ENCODE results near the gene GARNL3. TPM values are rescaled to one million over a fixed set of nuclear protein-coding genes. Genes with fewer than 3 reads are reported as not detected.
A peak's percentile ranks its signal among the peaks of the same experiment; 100 is the strongest.

Gene GARNL3
- total RNA-seq, 1 donor from 2014 or later: 22.9 TPM

- DNase-seq: no peak
- TF ChIP-seq CTCF (IDR thresholded peaks at IDR 0.05; ENCODE audit: borderline replicate concordance): no peak
- intact Hi-C loops (cut with micrococcal nuclease): loop anchor here (10.0 kb wide), 1 partner anchor 81 kb away; no protein-coding TSS in a partner anchor
- no peaks in the 10 kb centered on the region for H3K9me3 ChIP-seq (replicated peaks)
- peaks cover 3% of the 10 kb centered on the region for H3K36me3 ChIP-seq
- peak overlapping the region; percentile 89 for H3K4me3 ChIP-seq
- no peaks in the 10 kb centered on the region for H3K27me3 ChIP-seq (ENCODE audit: low read depth)
- peaks cover 23% of the 10 kb centered on the region for H3K4me1 ChIP-seq
- peak overlapping the region; percentile 89 for H3K27ac ChIP-seq (replicated peaks)
These were observed 40.8 kb upstream of the GARNL3 start for GRCh38 chr9:127223810-127224177.

GRCh38 chr9:127224178-127224882 lies 40.2 kb upstream of the GARNL3 start:
- no peaks in the 10 kb centered on the region for H3K27me3 ChIP-seq (ENCODE audit: low read depth)
- peak overlapping the region; percentile 89 for H3K4me3 ChIP-seq
- H3K36me3 ChIP-seq: no peaks in the 10 kb centered on the region
- peak; percentile 40 for TF ChIP-seq CTCF (IDR thresholded peaks at IDR 0.05; ENCODE audit: borderline replicate concordance)
- intact Hi-C loops (cut with micrococcal nuclease): loop anchor here (10.0 kb wide), 1 partner anchor 80 kb away; no protein-coding TSS in a partner anchor
- DNase-seq: peak; percentile 91
- peaks cover 23% of the 10 kb centered on the region for H3K4me1 ChIP-seq
- H3K9me3 ChIP-seq (replicated peaks): no peaks in the 10 kb centered on the region
- H3K27ac ChIP-seq (replicated peaks): peak overlapping the region; percentile 89

GRCh38 chr9:127224883-127225739 lies 39.5 kb upstream of the GARNL3 start:
- H3K27me3 ChIP-seq (ENCODE audit: low read depth): no peaks in the 10 kb centered on the region
- peak overlapping the region; percentile 89 for H3K27ac ChIP-seq (replicated peaks)
- peak; percentile 99 for DNase-seq
- intact Hi-C loops (cut with micrococcal nuclease): loop anchor here (10.0 kb wide), 1 partner anchor 80 kb away; no protein-coding TSS in a partner anchor
- H3K4me1 ChIP-seq: peaks cover 23% of the 10 kb centered on the region
- no peaks in the 10 kb centered on the region for H3K36me3 ChIP-seq
- TF ChIP-seq CTCF (IDR thresholded peaks at IDR 0.05; ENCODE audit: borderline replicate concordance): no peak
- peak overlapping the region; percentile 89 for H3K4me3 ChIP-seq
- H3K9me3 ChIP-seq (replicated peaks): no peaks in the 10 kb centered on the region

- intact Hi-C loops (cut with micrococcal nuclease): loop anchor here (10.0 kb wide), 1 partner anchor 79 kb away; no protein-coding TSS in a partner anchor
- DNase-seq: no peak
These were observed 38.6 kb upstream of the GARNL3 start for GRCh38 chr9:127225801-127226625.

More at GRCh38 chr9:127225801-127226625, 38.6 kb upstream of the GARNL3 start:
- Histone ChIP-seq H3K27ac (replicated peaks) (peak overlapping the region; percentile 78), H3K4me3 (peak overlapping the region; percentile 89), H3K9me3 (replicated peaks) (no peaks in the 10 kb centered on the region), H3K4me1 (peaks cover 23% of the 10 kb centered on the region), H3K27me3 (ENCODE audit: low read depth) (no peaks in the 10 kb centered on the region), H3K36me3 (no peaks in the 10 kb centered on the region)
- TF ChIP-seq CTCF (IDR thresholded peaks at IDR 0.05; ENCODE audit: borderline replicate concordance): no peak

Measured in left ventricle myocardium inferior (tissue), 1 donor.